ENCODE results near the gene BSND.
"Not testable (repeated sequence)": the region's sequence is repeated elsewhere in the genome, so short reads cannot be mapped to it uniquely, and the experiment has no call there.

BSND gene

GRCh38 chr1:55021942-55022546, 23.3 kb downstream of the BSND start:
- peak; percentile 93 for DNase-seq (ENCODE audit: low spot score)

DNA sequence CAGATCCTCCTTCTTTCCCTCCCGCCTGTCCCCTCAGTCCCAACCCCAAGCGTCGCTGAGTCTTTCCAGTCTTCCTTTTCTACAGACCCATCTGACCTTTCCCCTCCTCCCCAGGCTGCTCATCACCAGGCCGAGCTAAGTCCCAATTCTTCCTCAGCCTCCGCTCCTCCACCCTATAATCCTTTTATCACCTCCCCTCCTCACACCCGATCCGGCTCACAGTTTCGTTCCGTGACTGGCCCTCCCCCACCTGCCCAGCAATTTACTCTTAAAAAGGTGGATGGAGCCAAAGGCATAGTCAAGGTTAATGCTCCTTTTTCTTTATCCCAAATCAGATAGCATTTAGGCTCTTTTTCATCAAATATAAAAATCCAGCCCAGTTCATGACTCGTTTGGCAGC, 25.4 kb downstream of the BSND start:
- DNase-seq (ENCODE audit: low spot score) = not testable (repeated sequence)

DNA sequence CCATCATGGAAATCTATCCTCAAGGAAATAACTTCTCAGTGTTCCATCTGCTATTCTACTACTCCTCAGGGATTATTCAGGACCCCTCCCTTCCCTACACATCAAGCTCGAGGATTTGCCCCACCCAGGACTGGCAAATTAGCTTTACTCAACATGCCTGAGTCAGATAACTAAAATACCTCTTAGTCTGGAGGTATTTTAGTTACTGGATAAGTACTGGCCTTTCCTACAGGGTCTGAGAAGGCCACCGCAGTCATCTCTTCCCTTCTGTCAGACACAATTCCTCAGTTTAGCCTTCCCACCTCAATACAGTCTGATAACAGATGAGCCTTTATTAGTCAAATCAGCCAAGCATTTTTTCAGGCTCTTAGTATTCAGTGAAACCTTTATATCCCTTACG, 27.9 kb downstream of the BSND start:
- not testable (repeated sequence) for DNase-seq (ENCODE audit: low spot score)

DNA sequence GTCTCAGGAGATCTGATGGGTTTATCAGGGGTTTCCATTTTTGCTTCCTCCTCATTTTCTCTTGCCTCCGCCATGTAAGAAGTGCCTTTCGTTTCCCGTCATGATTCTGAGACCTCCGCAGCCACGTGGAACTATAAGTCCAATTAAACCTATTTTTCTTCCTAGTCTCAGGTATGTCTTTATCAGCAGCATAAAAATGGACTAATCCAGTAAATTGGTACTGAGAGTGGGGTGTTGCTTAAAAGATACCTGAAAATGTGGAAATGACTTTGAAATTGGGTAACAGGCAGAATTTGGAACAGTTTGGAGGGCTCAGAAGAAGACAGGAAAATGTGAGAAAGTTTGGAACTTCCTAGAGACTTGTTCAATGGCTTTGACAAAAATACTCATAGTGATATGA, 32.4 kb downstream of the BSND start:
- DNase-seq (ENCODE audit: low spot score) = not testable (repeated sequence)

- DNase-seq (ENCODE audit: low spot score) = no peak
Observed at GRCh38 chr1:55033265-55033614, 34.5 kb downstream of the BSND start.

GRCh38 chr1:55034476-55035133, 35.9 kb downstream of the BSND start:
- no peak for DNase-seq (ENCODE audit: low spot score)

DNA sequence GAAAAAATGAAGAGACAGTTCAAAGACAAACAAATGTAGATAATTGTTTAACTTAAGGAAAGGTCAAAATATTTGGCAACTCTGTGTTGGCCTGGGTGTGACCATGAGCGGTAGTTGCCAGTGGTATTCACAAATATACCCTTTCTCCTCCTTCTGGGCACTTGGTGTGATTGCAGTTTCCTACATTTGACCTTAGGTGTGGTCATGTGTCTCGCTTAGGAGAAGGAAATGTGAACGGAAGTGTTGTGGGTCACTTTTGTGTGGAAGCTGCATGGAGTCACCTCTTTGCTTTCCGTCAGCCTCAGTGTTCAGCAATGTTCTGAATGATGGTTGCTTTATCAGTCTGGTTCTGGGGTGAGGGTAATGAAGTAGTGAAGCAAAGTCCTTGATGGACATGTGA, 37.2 kb downstream of the BSND start:
- no peak for DNase-seq (ENCODE audit: low spot score)

DNA sequence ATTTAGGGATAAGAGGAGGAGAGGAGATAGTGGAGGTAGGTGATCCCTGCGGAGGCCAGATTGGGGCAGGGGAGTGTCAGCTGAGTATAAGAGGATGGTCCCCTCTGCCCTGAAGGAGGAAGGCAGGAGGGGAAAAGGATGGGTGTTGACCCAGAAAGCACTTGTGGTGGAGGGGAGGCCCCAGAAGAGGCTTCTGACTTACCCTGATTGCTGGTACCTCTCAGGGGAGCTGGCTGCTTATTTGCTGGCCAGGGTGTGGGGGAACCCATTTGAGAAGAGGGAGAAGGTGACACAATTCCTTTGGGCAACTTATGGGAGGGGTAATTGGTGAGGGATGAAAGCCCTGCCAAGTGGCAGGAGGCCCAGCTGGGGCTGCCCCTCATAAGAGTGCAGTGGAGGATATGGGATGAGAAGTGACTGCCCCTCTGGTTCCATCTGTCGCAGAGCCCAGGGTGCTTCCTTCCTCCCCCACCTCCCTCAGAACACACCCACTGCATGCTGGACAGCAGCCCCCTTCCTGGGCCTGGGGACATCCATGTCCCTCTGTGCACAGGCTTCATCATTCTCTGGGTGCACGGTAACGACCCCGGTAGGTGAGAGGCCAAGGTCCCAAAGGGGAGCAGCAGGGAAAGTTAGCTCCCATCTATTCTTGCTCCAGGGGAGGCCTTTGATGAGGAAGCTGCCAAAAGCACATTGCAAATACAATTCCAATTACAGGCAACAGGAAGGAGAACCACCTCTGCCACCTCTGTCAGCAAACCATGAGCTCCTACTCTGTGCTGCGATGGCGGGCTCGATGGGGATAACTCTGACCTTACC, 39.2 kb downstream of the BSND start:
- no peak for DNase-seq (ENCODE audit: low spot score)

- DNase-seq (ENCODE audit: low spot score) = no peak
Observed at GRCh38 chr1:55038552-55038838, 39.8 kb downstream of the BSND start.

DNA sequence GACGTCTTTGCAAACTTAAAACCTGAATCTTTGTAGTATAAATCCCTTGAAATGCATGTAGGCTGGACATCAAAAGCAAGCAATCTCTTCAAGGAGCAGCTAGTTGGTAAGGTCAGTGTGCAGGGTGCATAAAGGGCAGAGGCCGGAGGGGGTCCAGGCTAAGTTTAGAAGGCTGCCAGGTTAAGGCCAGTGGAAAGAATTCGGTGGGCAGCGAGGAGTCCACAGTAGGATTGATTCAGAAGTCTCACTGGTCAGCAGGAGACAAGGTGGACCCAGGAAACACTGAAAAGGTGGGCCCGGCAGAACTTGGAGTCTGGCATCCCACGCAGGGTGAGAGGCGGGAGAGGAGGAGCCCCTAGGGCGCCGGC, 40.2 kb downstream of the BSND start:
- DNase-seq (ENCODE audit: low spot score) = no peak

DNA sequence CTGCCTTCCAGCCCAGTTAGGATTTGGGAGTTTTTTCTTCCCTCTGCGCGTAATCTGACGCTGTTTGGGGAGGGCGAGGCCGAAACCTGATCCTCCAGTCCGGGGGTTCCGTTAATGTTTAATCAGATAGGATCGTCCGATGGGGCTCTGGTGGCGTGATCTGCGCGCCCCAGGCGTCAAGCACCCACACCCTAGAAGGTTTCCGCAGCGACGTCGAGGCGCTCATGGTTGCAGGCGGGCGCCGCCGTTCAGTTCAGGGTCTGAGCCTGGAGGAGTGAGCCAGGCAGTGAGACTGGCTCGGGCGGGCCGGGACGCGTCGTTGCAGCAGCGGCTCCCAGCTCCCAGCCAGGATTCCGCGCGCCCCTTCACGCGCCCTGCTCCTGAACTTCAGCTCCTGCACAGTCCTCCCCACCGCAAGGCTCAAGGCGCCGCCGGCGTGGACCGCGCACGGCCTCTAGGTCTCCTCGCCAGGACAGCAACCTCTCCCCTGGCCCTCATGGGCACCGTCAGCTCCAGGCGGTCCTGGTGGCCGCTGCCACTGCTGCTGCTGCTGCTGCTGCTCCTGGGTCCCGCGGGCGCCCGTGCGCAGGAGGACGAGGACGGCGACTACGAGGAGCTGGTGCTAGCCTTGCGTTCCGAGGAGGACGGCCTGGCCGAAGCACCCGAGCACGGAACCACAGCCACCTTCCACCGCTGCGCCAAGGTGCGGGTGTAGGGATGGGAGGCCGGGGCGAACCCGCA, 40.8 kb downstream of the BSND start, which contains the start of gene PCSK9:
Gene PCSK9 (plus strand): TSS at position 207 of the 741 bp plus-strand sequence. CDS start 290 bp downstream, at position 497.
- peak; percentile 80 for DNase-seq (ENCODE audit: low spot score)

DNA sequence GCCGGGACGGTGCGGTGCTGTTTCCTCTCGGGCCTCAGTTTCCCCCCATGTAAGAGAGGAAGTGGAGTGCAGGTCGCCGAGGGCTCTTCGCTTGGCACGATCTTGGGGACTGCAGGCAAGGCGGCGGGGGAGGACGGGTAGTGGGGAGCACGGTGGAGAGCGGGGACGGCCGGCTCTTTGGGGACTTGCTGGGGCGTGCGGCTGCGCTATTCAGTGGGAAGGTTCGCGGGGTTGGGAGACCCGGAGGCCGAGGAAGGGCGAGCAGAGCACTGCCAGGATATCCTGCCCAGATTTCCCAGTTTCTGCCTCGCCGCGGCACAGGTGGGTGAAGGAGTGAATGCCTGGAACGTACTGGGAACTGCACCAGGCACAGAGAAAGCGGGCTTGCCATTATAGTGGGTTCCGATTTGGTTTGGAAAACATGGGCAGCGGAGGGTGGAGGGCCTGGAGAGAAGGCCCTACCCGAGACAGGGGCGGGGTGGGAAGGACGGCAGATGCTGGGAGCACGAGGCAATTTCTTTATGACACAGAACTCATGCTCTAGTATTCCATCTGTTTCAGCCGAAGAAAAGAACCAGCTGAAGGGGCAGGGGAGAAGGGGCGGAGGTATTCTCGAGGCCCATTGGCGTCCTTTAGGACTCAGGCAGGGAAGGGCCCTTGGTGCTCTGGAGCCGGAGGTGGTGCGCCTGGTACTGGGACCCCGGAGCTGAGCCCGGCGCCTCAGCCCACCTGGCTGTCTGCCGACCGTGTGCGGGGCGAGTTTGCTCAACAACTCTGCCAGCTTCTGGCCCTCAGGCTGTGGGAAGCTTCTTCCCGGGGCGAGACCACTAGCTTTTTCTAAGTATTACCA, 41.6 kb downstream of the BSND start:
- DNase-seq (ENCODE audit: low spot score) = peak; percentile 60

GRCh38 chr1:55040933-55041494, 42.3 kb downstream of the BSND start:
- DNase-seq (ENCODE audit: low spot score) = no peak

DNA sequence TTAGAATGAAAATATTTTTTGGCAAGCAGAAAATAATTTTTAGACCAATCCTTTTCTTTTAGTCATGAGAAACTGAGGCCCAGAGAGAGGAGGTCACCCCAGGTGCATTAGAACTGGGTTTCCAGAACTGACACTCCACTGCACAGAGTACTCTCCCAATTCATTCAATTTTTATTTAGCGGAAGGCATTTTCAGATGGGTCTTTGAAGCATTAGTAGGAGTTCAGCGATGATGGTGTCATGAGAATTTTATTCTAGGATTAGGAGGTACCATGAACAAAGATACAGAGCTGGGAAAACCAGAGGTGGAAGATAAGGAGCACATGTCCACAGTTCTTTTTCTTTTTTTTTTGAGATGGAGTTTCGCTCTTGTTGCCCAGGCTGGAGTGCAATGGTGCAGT, 42.9 kb downstream of the BSND start:
- DNase-seq (ENCODE audit: low spot score) = no peak

- no peak for DNase-seq (ENCODE audit: low spot score)
Observed at GRCh38 chr1:55043011-55043410, 44.3 kb downstream of the BSND start.

- no peak for DNase-seq (ENCODE audit: low spot score)
Observed at GRCh38 chr1:55043726-55044125, 45.0 kb downstream of the BSND start.

- DNase-seq (ENCODE audit: low spot score) = no peak
Observed at GRCh38 chr1:55044617-55045397, 46.1 kb downstream of the BSND start.

GRCh38 chr1:55045430-55045829, 46.7 kb downstream of the BSND start:
- DNase-seq (ENCODE audit: low spot score) = no peak

DNA sequence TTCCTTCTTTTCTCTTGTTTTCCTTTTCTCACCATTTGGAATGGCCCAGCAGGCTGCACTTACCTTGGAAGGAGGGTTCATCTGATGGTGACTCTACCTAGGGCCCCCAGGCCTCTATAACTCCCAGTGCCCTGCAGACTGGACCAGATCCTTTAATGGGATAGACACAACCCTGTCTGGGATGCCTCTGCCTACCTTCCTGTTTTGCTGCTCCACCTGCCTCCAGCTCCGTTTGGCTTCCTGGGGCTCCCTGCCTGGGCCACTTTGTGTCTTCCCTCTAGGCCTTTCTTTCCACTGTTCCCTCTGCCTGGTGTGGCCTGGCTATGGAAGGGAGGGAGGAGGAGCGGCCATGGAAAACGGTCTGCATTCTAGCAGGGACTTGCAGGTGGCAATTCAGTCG, 48.1 kb downstream of the BSND start:
- DNase-seq (ENCODE audit: low spot score) = no peak

DNA sequence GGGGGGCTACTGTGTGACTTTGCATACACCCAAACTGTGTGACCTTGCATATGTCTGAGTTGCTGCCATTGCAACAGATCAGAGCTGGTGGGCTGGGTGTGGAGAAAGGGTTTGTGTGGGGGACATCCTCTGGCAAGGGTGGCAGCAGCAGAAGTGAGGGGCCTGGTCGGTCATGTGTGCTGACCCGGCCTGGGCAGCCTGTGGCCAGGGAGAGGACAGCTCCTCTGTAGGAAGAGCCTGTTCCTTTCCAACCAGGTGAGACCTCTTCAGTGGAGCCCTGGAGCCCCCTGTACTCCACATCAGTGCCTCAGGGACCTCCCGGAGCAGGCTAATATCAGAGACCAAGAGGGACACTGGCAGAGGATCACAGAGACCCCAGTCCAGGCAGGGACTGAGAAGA, 48.9 kb downstream of the BSND start:
- DNase-seq (ENCODE audit: low spot score) = no peak
